ENCODE measurements around the gene SPSB1. TPM values are rescaled to one million over a fixed set of nuclear protein-coding genes. Genes with fewer than 3 reads are reported as not detected.
A peak's percentile ranks its signal among the peaks of the same experiment; 100 is the strongest.

Gene SPSB1
- total and polyA plus RNA-seq, 10 of the 15 experiments (the other 5 are each of a cell fraction or from before 2014, with no cell fraction given): 0.02 to 2.0 (median 0.90) TPM; not detected in 1

DNA sequence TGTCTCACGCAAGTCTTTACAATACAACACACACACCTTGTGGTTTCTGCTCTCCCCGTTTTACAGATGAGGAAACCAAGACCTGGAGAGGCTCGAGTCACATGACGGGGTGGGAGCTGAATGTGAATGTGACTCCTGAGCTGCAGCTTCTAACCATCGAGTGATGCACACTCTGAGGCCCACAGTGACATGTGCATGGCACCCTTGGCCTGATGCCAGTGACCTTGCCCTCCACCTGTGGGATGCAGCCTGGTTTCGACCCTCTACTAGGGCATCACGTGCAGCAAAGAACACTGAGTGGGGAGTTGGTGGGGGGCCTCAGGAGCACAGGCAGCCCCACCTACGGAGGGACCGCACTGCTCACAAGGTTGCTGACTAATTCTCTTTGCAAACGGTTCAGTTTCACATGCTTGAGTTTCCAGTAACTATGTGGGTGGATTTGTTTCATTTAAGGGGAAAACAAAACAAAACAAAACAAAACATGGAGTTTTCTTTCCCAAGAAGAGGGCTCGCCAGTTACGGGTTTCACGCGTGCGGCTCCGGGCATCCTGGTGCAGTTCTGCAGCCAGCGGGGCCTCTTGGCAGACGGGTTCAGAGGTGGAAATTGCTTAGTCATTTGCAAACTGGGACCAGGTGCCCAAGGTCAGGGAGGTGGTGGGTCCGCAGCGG lies 22.9 kb downstream of the SPSB1 start (continued):
- no peak for TF ChIP-seq NFYB (IDR thresholded peaks at IDR 0.05; ENCODE audit: insufficient read depth, low read depth, low read length)
- no peak for TF ChIP-seq RAD21 (IDR thresholded peaks at IDR 0.05; ENCODE audit: insufficient read depth, low read depth, low read length)
- no peak for TF ChIP-seq SRF (IDR thresholded peaks at IDR 0.05; ENCODE audit: low read depth in 2 of 2, low read length in 2 of 2)
- TF ChIP-seq MYC (IDR thresholded peaks at IDR 0.05; ENCODE audit: insufficient read depth, insufficient read length, insufficient replicate concordance, low read length, severe bottlenecking): no peak
- no peak for TF ChIP-seq ESRRA (IDR thresholded peaks at IDR 0.05; ENCODE audit: low read length)
- TF ChIP-seq, protein P1, sequence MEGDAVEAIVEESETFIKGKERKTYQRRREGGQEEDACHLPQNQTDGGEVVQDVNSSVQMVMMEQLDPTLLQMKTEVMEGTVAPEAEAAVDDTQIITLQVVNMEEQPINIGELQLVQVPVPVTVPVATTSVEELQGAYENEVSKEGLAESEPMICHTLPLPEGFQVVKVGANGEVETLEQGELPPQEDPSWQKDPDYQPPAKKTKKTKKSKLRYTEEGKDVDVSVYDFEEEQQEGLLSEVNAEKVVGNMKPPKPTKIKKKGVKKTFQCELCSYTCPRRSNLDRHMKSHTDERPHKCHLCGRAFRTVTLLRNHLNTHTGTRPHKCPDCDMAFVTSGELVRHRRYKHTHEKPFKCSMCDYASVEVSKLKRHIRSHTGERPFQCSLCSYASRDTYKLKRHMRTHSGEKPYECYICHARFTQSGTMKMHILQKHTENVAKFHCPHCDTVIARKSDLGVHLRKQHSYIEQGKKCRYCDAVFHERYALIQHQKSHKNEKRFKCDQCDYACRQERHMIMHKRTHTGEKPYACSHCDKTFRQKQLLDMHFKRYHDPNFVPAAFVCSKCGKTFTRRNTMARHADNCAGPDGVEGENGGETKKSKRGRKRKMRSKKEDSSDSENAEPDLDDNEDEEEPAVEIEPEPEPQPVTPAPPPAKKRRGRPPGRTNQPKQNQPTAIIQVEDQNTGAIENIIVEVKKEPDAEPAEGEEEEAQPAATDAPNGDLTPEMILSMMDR (IDR thresholded peaks at IDR 0.05 in 2 of 3, conservative IDR thresholded peaks at IDR 0.05 in 1 of 3; ENCODE audit: control insufficient read depth in 2 of 3, extremely low read depth in 1 of 3, insufficient read depth in 1 of 3, low read depth in 3 of 3, low read length in 3 of 3): no peak
- no peak for TF ChIP-seq CREB1 (IDR thresholded peaks at IDR 0.05; ENCODE audit: low read depth)
- no peak for TF ChIP-seq HDAC6 (IDR thresholded peaks at IDR 0.05; ENCODE audit: unreplicated experiment)
- no peak for TF ChIP-seq SMC3 (IDR thresholded peaks at IDR 0.05; ENCODE audit: borderline replicate concordance, low read length)
- TF ChIP-seq SMAD1 (IDR thresholded peaks at IDR 0.05; ENCODE audit: low read depth, partially characterized antibody): no peak
- no peak for TF ChIP-seq KDM1A (IDR thresholded peaks at IDR 0.05; ENCODE audit: borderline replicate concordance)
- no peak for TF ChIP-seq ZNF207 (IDR thresholded peaks at IDR 0.05; ENCODE audit: borderline replicate concordance)
- TF ChIP-seq, protein P2, sequence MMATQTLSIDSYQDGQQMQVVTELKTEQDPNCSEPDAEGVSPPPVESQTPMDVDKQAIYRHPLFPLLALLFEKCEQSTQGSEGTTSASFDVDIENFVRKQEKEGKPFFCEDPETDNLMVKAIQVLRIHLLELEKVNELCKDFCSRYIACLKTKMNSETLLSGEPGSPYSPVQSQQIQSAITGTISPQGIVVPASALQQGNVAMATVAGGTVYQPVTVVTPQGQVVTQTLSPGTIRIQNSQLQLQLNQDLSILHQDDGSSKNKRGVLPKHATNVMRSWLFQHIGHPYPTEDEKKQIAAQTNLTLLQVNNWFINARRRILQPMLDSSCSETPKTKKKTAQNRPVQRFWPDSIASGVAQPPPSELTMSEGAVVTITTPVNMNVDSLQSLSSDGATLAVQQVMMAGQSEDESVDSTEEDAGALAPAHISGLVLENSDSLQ (IDR thresholded peaks at IDR 0.05): no peak
- TF ChIP-seq E4F1 (IDR thresholded peaks at IDR 0.05; ENCODE audit: borderline replicate concordance, partially characterized antibody): no peak
- no peak for TF ChIP-seq EGR1 (IDR thresholded peaks at IDR 0.05; ENCODE audit: borderline replicate concordance in 1 of 2, low read depth in 2 of 2, low read length in 2 of 2)
- no peak for TF ChIP-seq NRF1 (conservative IDR thresholded peaks at IDR 0.05; ENCODE audit: low read depth, low read length)
- no peak for TF ChIP-seq SP1 (IDR thresholded peaks at IDR 0.05; ENCODE audit: low read depth, low read length)
- no peak for TF ChIP-seq E2F8 (IDR thresholded peaks at IDR 0.05; ENCODE audit: low read depth, partially characterized antibody)
- TF ChIP-seq BACH1 (IDR thresholded peaks at IDR 0.05; ENCODE audit: borderline replicate concordance): no peak
- no peak for TF ChIP-seq CBFB (IDR thresholded peaks at IDR 0.05; ENCODE audit: low read depth)
- peak; percentile 63 for TF ChIP-seq RAD51 (IDR thresholded peaks at IDR 0.05)
- no peak for TF ChIP-seq SIX5 (IDR thresholded peaks at IDR 0.05; ENCODE audit: low read depth, low read length, severe bottlenecking)

All from GM12878 (cell line).